ENCODE measurements around the gene MORC4. TPM values are rescaled to one million over a fixed set of nuclear protein-coding genes. Genes with fewer than 3 reads are reported as not detected.

MORC4 gene
- total RNA-seq, 1 donor from 2014 or later = 2.0 TPM

DNA sequence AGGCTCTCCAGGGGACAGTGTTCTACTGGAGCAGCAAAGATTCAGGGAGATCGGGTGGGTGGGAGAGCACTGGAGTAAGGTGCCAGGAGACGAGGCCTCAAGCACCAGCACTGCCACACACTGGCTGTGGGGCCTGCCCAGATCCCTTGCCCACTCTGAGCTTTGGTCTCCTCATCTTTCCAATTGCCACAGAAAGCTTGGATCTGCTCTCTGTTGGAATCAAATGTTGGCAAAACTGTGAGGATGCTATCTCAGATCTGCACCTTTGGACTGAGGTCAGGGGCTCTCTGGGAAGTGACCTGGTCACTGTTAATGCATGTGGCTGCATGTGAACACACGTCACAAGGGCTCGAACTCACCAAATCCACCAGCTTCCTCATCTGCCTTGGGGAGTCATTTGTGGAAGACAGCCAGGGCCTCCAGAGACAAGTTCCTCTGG is 98.2 kb downstream of the MORC4 start:
- DNase-seq = no peak
- Mint-ChIP-seq H3K27ac (ENCODE audit: unreplicated experiment) (no peak overlapping the region), H3K4me1 (ENCODE audit: low read depth, unreplicated experiment) (peaks cover 5% of the 10 kb centered on the region), H3K27me3 (ENCODE audit: unreplicated experiment) (peaks cover 1% of the 10 kb centered on the region), H3K36me3 (ENCODE audit: unreplicated experiment) (no peaks in the 10 kb centered on the region), H3K4me3 (ENCODE audit: unreplicated experiment) (no peak overlapping the region), H3K9me3 (ENCODE audit: unreplicated experiment) (no peaks in the 10 kb centered on the region)
- TF ChIP-seq, protein P1, sequence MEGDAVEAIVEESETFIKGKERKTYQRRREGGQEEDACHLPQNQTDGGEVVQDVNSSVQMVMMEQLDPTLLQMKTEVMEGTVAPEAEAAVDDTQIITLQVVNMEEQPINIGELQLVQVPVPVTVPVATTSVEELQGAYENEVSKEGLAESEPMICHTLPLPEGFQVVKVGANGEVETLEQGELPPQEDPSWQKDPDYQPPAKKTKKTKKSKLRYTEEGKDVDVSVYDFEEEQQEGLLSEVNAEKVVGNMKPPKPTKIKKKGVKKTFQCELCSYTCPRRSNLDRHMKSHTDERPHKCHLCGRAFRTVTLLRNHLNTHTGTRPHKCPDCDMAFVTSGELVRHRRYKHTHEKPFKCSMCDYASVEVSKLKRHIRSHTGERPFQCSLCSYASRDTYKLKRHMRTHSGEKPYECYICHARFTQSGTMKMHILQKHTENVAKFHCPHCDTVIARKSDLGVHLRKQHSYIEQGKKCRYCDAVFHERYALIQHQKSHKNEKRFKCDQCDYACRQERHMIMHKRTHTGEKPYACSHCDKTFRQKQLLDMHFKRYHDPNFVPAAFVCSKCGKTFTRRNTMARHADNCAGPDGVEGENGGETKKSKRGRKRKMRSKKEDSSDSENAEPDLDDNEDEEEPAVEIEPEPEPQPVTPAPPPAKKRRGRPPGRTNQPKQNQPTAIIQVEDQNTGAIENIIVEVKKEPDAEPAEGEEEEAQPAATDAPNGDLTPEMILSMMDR (IDR thresholded peaks at IDR 0.05; ENCODE audit: partially characterized antibody, unreplicated experiment) = no peak

- Mint-ChIP-seq H3K9me3 (ENCODE audit: unreplicated experiment) (no peaks in the 10 kb centered on the region), H3K4me3 (ENCODE audit: unreplicated experiment) (no peak overlapping the region), H3K4me1 (ENCODE audit: low read depth, unreplicated experiment) (peaks cover 5% of the 10 kb centered on the region), H3K27me3 (ENCODE audit: unreplicated experiment) (no peaks in the 10 kb centered on the region), H3K27ac (ENCODE audit: unreplicated experiment) (no peak overlapping the region), H3K36me3 (ENCODE audit: unreplicated experiment) (no peaks in the 10 kb centered on the region)
- TF ChIP-seq, protein P1 (IDR thresholded peaks at IDR 0.05; ENCODE audit: partially characterized antibody, unreplicated experiment) = no peak
- DNase-seq = no peak
Measured at GRCh38 chrX:106901341-106901740, 98.7 kb downstream of the MORC4 start.

DNA sequence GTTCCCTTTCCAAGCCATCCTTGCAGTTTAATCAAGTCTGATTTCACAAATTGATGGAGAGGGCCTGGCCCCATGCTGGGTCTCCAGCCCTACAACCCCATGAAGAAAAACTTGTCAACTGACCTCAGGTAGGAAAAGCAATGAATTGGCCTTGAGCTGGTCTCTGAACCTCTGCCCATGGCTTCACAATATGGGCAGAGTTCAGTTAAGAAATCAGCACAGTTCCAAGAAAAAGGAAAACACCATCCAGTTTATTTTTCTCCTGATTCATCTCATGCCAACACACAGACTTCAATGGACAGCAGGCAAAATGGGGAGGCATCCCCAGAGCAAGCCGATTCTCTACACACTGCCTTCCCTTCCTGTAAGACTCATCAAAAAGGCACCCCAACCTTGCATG is 100.2 kb downstream of the MORC4 start:
- no peaks in the 10 kb centered on the region for H3K27me3 Mint-ChIP-seq (ENCODE audit: unreplicated experiment)
- no peak overlapping the region for H3K4me3 Mint-ChIP-seq (ENCODE audit: unreplicated experiment)
- no peak overlapping the region for H3K27ac Mint-ChIP-seq (ENCODE audit: unreplicated experiment)
- TF ChIP-seq, protein P1 (IDR thresholded peaks at IDR 0.05; ENCODE audit: partially characterized antibody, unreplicated experiment) = no peak
- no peaks in the 10 kb centered on the region for H3K36me3 Mint-ChIP-seq (ENCODE audit: unreplicated experiment)
- H3K9me3 Mint-ChIP-seq (ENCODE audit: unreplicated experiment) = no peaks in the 10 kb centered on the region
- H3K4me1 Mint-ChIP-seq (ENCODE audit: low read depth, unreplicated experiment) = peaks cover 5% of the 10 kb centered on the region
- no peak for DNase-seq

DNA sequence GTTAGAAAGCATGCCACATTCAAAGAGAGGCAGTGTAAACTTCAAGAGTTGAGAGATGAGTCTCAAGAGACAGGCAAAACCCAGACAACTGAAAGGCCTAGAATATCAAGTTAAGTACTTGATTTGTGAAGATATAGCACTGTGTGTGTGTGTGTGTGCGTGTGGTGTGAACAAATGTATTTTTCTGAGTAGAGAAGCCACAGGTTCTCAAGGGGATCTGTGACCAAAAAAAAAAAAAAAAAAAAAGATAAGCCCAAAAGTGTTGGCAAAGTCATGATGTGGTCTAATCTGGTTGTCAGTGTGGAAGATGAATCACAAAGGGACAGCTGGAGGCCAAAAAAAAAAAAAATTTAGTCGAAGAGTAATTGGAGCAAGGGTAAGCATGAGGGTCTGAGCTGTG is 100.7 kb downstream of the MORC4 start:
- no peak for DNase-seq
- Mint-ChIP-seq H3K36me3 (ENCODE audit: unreplicated experiment) (no peaks in the 10 kb centered on the region), H3K4me1 (ENCODE audit: low read depth, unreplicated experiment) (peaks cover 5% of the 10 kb centered on the region), H3K9me3 (ENCODE audit: unreplicated experiment) (no peaks in the 10 kb centered on the region), H3K4me3 (ENCODE audit: unreplicated experiment) (no peak overlapping the region), H3K27me3 (ENCODE audit: unreplicated experiment) (no peaks in the 10 kb centered on the region), H3K27ac (ENCODE audit: unreplicated experiment) (no peak overlapping the region)
- TF ChIP-seq, protein P1 (IDR thresholded peaks at IDR 0.05; ENCODE audit: partially characterized antibody, unreplicated experiment) = no peak

DNA sequence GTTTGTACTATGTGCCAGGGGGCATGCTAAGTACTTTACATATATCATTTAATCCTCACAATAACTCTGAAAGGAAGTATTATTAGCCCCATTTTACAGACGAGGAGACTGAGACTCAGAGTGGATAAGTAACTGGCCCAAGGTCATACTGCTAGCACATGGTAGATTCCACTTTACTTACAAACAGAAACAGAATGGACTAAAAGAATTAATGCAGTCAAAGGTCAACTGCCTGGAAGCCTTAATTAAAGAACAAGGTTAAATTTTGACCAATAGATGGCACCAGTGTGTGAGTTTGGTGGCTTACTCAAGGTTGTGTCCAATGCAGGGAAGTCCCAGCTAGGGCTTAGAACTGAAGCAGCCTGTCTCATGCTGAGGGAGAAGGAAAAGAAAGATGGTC is 101.5 kb downstream of the MORC4 start:
- Mint-ChIP-seq H3K27ac (ENCODE audit: unreplicated experiment) (no peak overlapping the region), H3K9me3 (ENCODE audit: unreplicated experiment) (no peaks in the 10 kb centered on the region), H3K27me3 (ENCODE audit: unreplicated experiment) (no peaks in the 10 kb centered on the region), H3K4me1 (ENCODE audit: low read depth, unreplicated experiment) (peaks cover 2% of the 10 kb centered on the region), H3K4me3 (ENCODE audit: unreplicated experiment) (no peak overlapping the region), H3K36me3 (ENCODE audit: unreplicated experiment) (no peaks in the 10 kb centered on the region)
- no peak for DNase-seq
- TF ChIP-seq, protein P1 (IDR thresholded peaks at IDR 0.05; ENCODE audit: partially characterized antibody, unreplicated experiment) = peak; percentile 13

All from glutamatergic neuron (in vitro differentiated cells).